SK-N-SH treated with all-trans-retinoic acid at 6 μM for 48 hours (cell line): ENCODE measurements around the gene PPL.

Experiments used
- BACH2 ChIP-seq: fragments of 250-450 bp; sonication (Bioruptor Pico); IDR thresholded peaks from 2 replicates; pipeline ENCODE4 v1.9.0; 2021; ENCODE audit warnings: mild to moderate bottlenecking, borderline replicate concordance
- RARB ChIP-seq: fragments of 250-450 bp; sonication (Bioruptor Pico); IDR thresholded peaks from 2 replicates; pipeline ENCODE4 v1.8.0; 2021; ENCODE audit warnings: mild to moderate bottlenecking, moderate library complexity
- ZFP30 ChIP-seq: fragments of 450-650 bp; formaldehyde crosslinking; IDR thresholded peaks from 2 replicates; pipeline ENCODE4 v1.5.0; 2022; ENCODE audit warnings: mild to moderate bottlenecking, moderate library complexity

DNA sequence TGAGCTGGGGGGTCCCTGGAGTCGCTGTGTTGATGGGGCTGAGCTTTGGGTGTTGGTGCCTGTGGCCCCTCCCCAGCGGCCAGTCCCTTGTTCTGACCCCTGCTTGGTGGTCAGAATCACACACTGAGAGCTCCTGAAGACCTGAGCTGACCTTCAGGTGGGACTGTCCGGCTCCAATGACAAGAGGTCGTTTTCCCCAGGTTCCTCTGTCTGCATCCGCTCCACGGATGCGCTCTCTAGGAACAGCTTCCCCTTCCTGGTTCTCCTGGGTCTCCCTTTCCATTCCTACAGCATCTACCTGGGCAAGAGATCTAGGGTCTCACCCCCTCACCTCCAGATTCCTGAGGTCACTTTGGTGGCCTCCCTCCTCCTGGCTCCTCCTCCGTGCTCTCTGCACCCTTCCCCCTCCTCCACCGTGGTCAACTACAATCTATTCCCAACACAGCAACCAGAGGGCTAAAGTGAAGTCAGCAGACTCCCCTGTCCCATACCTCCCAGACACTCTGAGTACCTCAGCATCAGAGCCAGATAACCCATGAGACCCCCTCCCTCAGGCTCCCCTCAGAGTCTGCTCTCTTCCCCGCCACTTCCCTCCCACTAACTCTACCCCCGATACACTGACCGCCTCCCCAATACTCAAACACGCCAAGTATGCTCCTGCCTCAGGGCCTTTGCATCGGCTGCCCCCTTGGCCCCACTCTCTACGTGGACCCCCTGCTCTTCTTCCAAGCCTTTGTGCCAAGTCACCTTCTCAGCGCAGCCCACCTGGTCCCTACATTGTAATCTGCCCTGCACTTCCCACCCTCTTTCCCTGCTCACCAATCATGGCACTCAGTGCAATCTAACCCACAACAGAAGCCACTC is 12.2 kb upstream of the PPL start:
- no peak for TF ChIP-seq BACH2
- no peak for TF ChIP-seq RARB (CRISPR knock-in tag)
- no peak for TF ChIP-seq ZFP30 (CRISPR knock-in tag)
